GM12875 (cell line): Measurements from ENCODE around the gene RBM15B.

Experiments used
- H3K4me3 ChIP-seq: one replicate; pipeline ENCODE4 v1.5.1; 2011; ENCODE audit warnings: low read depth, low read length, control low read depth
- TF ChIP-seq, protein P1 (sequence below): IDR thresholded peaks from 2 replicates; pipeline ENCODE4 v1.5.1; 2011; ENCODE audit warnings: low read depth, mild to moderate bottlenecking, control low read depth, inconsistent platforms, low read length, moderate library complexity, borderline replicate concordance; ENCODE audit not compliant: insufficient read depth

The RBM15B gene

GRCh38 chr3:51354731-51355615 is 36.1 kb upstream of the RBM15B start:
- TF ChIP-seq, protein P1, sequence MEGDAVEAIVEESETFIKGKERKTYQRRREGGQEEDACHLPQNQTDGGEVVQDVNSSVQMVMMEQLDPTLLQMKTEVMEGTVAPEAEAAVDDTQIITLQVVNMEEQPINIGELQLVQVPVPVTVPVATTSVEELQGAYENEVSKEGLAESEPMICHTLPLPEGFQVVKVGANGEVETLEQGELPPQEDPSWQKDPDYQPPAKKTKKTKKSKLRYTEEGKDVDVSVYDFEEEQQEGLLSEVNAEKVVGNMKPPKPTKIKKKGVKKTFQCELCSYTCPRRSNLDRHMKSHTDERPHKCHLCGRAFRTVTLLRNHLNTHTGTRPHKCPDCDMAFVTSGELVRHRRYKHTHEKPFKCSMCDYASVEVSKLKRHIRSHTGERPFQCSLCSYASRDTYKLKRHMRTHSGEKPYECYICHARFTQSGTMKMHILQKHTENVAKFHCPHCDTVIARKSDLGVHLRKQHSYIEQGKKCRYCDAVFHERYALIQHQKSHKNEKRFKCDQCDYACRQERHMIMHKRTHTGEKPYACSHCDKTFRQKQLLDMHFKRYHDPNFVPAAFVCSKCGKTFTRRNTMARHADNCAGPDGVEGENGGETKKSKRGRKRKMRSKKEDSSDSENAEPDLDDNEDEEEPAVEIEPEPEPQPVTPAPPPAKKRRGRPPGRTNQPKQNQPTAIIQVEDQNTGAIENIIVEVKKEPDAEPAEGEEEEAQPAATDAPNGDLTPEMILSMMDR, result no peak
- no peak overlapping the region for H3K4me3 ChIP-seq

DNA sequence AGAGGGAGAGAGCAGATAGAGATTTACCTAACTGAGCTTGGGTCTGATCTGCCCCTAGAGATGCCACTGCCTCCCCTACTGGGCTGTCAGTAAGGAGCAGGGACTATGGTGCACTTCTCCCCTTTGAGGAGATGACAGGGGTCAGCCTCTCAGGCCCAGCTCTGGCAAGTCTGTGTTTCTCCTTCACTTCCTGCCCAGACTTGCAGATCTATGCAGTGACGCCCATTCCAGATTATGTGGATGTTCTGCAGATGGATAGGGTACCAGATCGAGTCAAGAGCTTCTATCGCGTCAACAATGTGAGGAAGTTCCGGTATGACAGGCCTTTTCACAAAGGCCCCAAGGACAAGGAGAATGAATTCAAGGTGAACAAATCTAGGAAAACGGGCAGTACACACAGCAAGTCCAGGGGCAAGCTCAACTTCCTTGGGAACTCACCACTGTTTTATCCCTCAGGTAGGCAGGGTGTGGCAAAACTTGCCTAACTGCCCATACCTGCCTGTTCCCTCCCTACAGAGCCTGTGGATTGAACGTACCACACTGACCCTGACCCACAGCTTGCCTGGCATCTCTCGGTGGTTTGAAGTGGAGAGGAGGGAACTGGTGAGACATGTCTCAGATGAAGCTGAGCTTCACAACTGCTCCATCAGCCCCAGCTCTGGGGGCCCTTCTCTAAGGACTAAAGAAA is 35.0 kb upstream of the RBM15B start:
- TF ChIP-seq, protein P1, result no peak

DNA sequence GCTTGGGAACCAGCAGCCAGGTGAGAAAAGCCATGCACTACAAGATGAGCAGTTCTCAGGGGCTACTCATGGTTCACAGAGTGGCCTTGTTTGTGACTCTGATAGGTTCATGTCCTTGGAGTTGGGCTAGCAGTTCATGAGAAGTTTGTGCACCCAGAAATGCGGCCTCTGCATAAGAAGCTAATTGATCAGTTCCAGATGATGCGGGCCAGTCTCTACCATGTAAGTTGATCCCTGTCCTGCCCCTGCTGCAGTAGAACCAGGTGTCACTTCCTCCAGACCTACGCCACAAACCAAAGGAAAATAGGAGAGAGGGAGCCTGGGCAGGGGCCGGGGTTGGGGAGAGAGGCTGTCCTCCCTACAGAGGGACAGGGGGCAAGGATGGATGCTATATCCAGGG is 33.2 kb upstream of the RBM15B start:
- TF ChIP-seq, protein P1, result no peak

More for the DNA sequence above, 35.0 kb upstream of the RBM15B start:
- H3K4me3 ChIP-seq, result no peak overlapping the region

DNA sequence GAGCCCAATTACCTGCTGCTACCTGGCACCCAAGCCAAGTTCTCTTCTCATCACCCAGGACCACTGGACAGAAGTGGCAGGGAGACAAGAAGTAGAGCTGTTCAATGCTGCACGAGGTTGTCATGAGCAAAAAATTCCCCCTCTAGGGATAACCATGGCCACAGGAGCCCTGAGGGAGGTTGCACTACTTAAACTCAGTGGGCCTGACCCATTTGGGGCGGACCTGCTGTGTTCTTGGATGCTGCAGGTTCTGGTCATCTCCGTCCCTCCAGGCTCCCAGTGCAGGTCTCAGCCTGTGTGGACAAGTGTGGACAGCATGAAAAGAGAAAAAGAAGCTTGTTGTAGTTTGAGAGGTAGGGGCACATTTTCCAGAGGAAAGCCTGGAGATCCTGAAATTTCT is 32.1 kb upstream of the RBM15B start:
- TF ChIP-seq, protein P1, result no peak
- H3K4me3 ChIP-seq, result no peak overlapping the region

More for the DNA sequence above, 33.2 kb upstream of the RBM15B start:
- no peak overlapping the region for H3K4me3 ChIP-seq

- no peak overlapping the region for H3K4me3 ChIP-seq
- TF ChIP-seq, protein P1, result no peak
Measured at GRCh38 chr3:51360806-51361205, 30.3 kb upstream of the RBM15B start.

GRCh38 chr3:51361746-51362145 is 29.3 kb upstream of the RBM15B start:
- TF ChIP-seq, protein P1, result no peak
- H3K4me3 ChIP-seq, result no peak overlapping the region
